HG02870 (cell line): ENCODE results near the gene DDX52.

Experiments used
- ATAC-seq: cut with Tn5 transposase; IDR thresholded peaks from one replicate; pipeline ENCODE4 v1.9.1; 2021; ENCODE audit warnings: mild to moderate bottlenecking, moderate library complexity; ENCODE audit not compliant: unreplicated experiment

The DDX52 gene

GRCh38 chr17:37592291-37592690 lies 51.0 kb downstream of the DDX52 start:
- ATAC-seq = no peak

GRCh38 chr17:37585066-37585465 lies 58.2 kb downstream of the DDX52 start:
- ATAC-seq = no peak

GRCh38 chr17:37576281-37576680 lies 67.0 kb downstream of the DDX52 start:
- ATAC-seq = no peak

- no peak for ATAC-seq
Observed at GRCh38 chr17:37574427-37574826, 68.8 kb downstream of the DDX52 start.

GRCh38 chr17:37571674-37572073 lies 71.6 kb downstream of the DDX52 start:
- ATAC-seq = no peak

- ATAC-seq = no peak
Observed at GRCh38 chr17:37570527-37571093, 72.6 kb downstream of the DDX52 start.

GRCh38 chr17:37568350-37569053 lies 74.7 kb downstream of the DDX52 start:
- no peak for ATAC-seq

- no peak for ATAC-seq
Observed at GRCh38 chr17:37567538-37567937, 75.7 kb downstream of the DDX52 start.

GRCh38 chr17:37567137-37567536 lies 76.1 kb downstream of the DDX52 start:
- no peak for ATAC-seq

- no peak for ATAC-seq
Observed at GRCh38 chr17:37564252-37564651, 79.0 kb downstream of the DDX52 start.

- no peak for ATAC-seq
Observed at GRCh38 chr17:37562016-37562745, 81.1 kb downstream of the DDX52 start.
